Measurements from ENCODE around the gene USP24. TPM values are rescaled to one million over a fixed set of nuclear protein-coding genes. Genes with fewer than 3 reads are reported as not detected.

Gene USP24
- total and polyA plus RNA-seq, 11 donors = 13.9 to 53.7 (median 35.4) TPM

DNA sequence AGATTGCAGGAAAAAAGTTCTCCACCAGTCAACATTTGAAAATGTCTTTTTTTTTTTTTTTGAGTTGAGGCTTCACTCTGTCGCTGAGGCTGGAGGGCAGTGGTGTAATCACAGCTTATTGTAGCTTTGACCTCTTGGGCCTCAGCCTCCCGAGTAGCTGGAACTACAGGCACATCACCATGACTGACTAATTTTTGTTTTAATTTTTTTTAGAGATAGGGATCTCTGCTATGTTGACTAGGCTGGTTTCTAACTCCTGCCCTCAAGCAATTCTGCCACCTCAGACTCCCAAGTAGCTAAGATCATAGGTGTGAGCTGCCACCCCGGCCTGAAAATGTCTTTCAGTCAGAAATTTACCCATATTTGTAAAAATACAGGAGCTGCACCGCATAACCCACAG is 30.6 kb upstream of the USP24 start:
- DNase-seq (no peak), ATAC-seq (no peak)
- Histone ChIP-seq H3K4me3 (no peak overlapping the region), H3K36me3 (no peaks in the 10 kb centered on the region), H3K27ac (no peak overlapping the region), H3K4me1 (peaks cover 0 to 19% (median 5%) of the 10 kb centered on the region in 12 donors), H3K9me3 (no peaks in the 10 kb centered on the region), H3K27me3 (no peaks in the 10 kb centered on the region)
- intact Hi-C loops (cut with DNase I) = no loop called here
- 85 to 88% (median 87%) methylated on average over 4 of the region's 4 CpGs for WGBS, 4 donors
- TF ChIP-seq POLR2A (IDR thresholded peaks at IDR 0.05) = no peak
- TF ChIP-seq, protein P1, sequence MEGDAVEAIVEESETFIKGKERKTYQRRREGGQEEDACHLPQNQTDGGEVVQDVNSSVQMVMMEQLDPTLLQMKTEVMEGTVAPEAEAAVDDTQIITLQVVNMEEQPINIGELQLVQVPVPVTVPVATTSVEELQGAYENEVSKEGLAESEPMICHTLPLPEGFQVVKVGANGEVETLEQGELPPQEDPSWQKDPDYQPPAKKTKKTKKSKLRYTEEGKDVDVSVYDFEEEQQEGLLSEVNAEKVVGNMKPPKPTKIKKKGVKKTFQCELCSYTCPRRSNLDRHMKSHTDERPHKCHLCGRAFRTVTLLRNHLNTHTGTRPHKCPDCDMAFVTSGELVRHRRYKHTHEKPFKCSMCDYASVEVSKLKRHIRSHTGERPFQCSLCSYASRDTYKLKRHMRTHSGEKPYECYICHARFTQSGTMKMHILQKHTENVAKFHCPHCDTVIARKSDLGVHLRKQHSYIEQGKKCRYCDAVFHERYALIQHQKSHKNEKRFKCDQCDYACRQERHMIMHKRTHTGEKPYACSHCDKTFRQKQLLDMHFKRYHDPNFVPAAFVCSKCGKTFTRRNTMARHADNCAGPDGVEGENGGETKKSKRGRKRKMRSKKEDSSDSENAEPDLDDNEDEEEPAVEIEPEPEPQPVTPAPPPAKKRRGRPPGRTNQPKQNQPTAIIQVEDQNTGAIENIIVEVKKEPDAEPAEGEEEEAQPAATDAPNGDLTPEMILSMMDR (IDR thresholded peaks at IDR 0.05) = no peak

DNA sequence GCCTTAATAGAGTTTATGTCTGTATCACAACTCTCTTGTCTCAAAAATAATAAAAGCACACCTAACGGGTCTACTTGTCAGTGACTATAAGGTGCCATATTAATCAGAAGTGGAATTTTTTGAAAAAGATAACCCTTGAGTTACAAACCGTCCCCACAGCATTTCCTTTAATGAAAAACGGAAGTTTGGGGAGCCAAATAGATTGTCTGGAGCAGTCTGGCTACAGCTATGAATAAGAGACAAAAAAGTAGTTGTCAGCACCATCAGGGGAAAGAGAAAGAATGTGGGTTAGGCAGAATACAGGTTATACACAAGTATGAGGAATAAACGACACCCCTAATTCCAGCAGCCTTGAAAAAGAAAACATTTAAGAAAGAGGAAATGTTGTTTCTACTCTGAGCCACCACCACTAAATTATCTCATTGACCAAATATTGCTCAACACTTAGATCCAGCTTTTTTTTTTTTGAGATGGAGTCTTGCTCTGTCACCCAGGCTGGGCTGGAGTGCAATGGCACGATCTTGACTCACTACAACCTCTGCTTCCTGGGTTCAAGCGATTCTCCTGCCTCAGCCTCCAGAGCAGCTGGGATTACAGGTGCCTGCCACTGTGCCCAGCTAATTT is 29.4 kb upstream of the USP24 start:
- ATAC-seq = peak in 3 of 4 donors; percentile 45 to 69 (median 46)
- Histone ChIP-seq H3K4me1 (peaks cover 0 to 11% (median 0%) of the 10 kb centered on the region in 12 donors), H3K9me3 (no peaks in the 10 kb centered on the region), H3K36me3 (no peaks in the 10 kb centered on the region), H3K27me3 (no peaks in the 10 kb centered on the region), H3K4me3 (no peak overlapping the region), H3K27ac (peak overlapping the region in 1 of 12 donors; percentile 60)
- no peak for DNase-seq
- no peak for TF ChIP-seq POLR2A (IDR thresholded peaks at IDR 0.05)
- TF ChIP-seq, protein P1 (IDR thresholded peaks at IDR 0.05) = no peak
- WGBS, 4 donors = 46 to 55% (median 53%) methylated on average over 6 of the region's 6 CpGs
- intact Hi-C loops (cut with DNase I) = no loop called here

DNA sequence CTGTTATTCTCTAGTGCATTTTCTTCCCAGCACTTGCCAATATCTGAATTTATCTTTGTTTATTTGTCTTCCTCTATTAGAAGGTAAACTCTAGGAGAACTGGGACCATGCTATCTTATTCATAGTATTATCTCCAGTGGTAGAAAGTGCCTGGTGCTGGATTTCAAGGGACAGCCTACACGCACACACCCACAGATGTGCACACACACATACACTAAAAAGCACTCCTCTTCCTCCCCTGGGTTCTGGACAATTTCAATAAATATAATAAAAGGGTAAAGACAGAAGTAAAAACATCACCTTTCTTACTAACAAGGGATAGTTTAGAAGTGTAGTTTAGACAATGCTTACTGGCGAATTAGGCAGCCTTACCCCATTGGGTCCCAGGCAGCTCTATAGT is 28.5 kb upstream of the USP24 start:
- Histone ChIP-seq H3K4me3 (no peak overlapping the region), H3K27me3 (no peaks in the 10 kb centered on the region), H3K27ac (no peak overlapping the region), H3K9me3 (no peaks in the 10 kb centered on the region), H3K4me1 (peaks cover 0 to 11% (median 0%) of the 10 kb centered on the region in 12 donors), H3K36me3 (no peaks in the 10 kb centered on the region)
- no peak for DNase-seq
- TF ChIP-seq, protein P1 (IDR thresholded peaks at IDR 0.05) = no peak
- no peak for TF ChIP-seq POLR2A (IDR thresholded peaks at IDR 0.05)
- intact Hi-C loops (cut with DNase I) = no loop called here
- WGBS, 4 donors = 82 to 92% (median 87%) methylated on average over 2 of the region's 2 CpGs
- no peak for ATAC-seq

DNA sequence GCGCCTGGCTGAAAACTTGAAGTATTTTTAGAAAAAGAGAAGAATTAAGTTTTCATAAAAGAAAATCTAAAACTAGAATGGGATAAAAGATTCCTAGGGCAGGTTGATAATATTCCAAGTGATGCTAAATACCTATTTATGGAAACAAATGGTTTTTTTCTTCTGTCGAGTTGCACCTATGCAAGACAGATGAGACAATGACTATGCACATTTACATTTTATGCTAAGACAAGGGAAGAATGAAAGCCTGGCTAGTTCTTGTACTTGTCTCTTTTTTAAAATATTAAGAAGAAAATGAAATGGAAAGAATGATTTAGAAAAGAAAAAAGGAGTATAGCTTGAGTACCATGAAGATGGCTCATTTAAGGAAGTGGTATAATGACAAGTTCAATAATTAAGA is 24.4 kb upstream of the USP24 start:
- DNase-seq (no peak), ATAC-seq (no peak)
- Histone ChIP-seq H3K4me1 (peaks cover 0 to 6% (median 0%) of the 10 kb centered on the region in 12 donors), H3K27me3 (no peaks in the 10 kb centered on the region), H3K4me3 (no peak overlapping the region), H3K27ac (no peak overlapping the region), H3K9me3 (no peaks in the 10 kb centered on the region), H3K36me3 (no peaks in the 10 kb centered on the region)
- 80 to 93% (median 91%) methylated on average over 2 of the region's 2 CpGs for WGBS, 4 donors
- TF ChIP-seq, protein P1 (IDR thresholded peaks at IDR 0.05) = no peak
- TF ChIP-seq POLR2A (IDR thresholded peaks at IDR 0.05) = no peak
- intact Hi-C loops (cut with DNase I) = no loop called here
